NT2/D1 (cell line): ENCODE results near the gene PTPRN2.

Source experiments
- SUZ12 ChIP-seq: IDR thresholded peaks from 2 replicates; pipeline ENCODE4 v1.6.1; 2011; ENCODE audit not compliant: insufficient read length, insufficient read depth; ENCODE audit errors: extremely low read depth
- YY1 ChIP-seq: IDR thresholded peaks from 2 replicates; pipeline ENCODE4 v1.6.1; 2011; ENCODE audit not compliant: insufficient read length, insufficient read depth

- TF ChIP-seq SUZ12 (no peak), YY1 (no peak)
Measured at GRCh38 chr7:157635669-157636068, 952.0 kb downstream of the PTPRN2 start.
